ENCODE results near the gene AHCY.

GRCh38 chr20:34274694-34275093, 28.5 kb downstream of the AHCY start:
- TF ChIP-seq CTCF (IDR thresholded peaks at IDR 0.05) = no peak
- TF ChIP-seq POLR2AphosphoS5 (IDR thresholded peaks at IDR 0.05) = no peak
- no peak for TF ChIP-seq POLR2A (IDR thresholded peaks at IDR 0.05)

Measured in breast epithelium (tissue), 3 donors.